OCI-LY3 (cell line): ENCODE data around the gene ICA1.

ENCODE experiments used
- EZH2phosphoT487 ChIP-seq: fragments of 200-600 bp; shearing (Covaris generic); IDR thresholded peaks from 2 replicates; pipeline ENCODE4 v1.6.1; 2018; ENCODE audit warnings: antibody characterized with exemption, mixed run types, low read depth
- TF ChIP-seq, protein P1 (sequence below): fragments of 200-600, 300-600 bp; sonication (generic); IDR thresholded peaks from 2 replicates; pipeline ENCODE4 v1.5.1; 2014; ENCODE audit warnings: antibody characterized with exemption, low read length, low read depth

GRCh38 chr7:8165150-8165549 lies 96.8 kb downstream of the ICA1 start:
- TF ChIP-seq EZH2phosphoT487, result no peak
- TF ChIP-seq, protein P1, sequence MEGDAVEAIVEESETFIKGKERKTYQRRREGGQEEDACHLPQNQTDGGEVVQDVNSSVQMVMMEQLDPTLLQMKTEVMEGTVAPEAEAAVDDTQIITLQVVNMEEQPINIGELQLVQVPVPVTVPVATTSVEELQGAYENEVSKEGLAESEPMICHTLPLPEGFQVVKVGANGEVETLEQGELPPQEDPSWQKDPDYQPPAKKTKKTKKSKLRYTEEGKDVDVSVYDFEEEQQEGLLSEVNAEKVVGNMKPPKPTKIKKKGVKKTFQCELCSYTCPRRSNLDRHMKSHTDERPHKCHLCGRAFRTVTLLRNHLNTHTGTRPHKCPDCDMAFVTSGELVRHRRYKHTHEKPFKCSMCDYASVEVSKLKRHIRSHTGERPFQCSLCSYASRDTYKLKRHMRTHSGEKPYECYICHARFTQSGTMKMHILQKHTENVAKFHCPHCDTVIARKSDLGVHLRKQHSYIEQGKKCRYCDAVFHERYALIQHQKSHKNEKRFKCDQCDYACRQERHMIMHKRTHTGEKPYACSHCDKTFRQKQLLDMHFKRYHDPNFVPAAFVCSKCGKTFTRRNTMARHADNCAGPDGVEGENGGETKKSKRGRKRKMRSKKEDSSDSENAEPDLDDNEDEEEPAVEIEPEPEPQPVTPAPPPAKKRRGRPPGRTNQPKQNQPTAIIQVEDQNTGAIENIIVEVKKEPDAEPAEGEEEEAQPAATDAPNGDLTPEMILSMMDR, result no peak
